Activated B cell treated with CpG ODN at 0.5 μM for 24 hours (primary cell): Measurements from ENCODE around the gene CEP70. TPM values are rescaled to one million over a fixed set of nuclear protein-coding genes. Genes with fewer than 3 reads are reported as not detected.

Experiments
- ATAC-seq: fragments of 200-7000 bp; cut with Tn5 transposase; one replicate; pipeline ENCODE4 v1.10.0; 2021; ENCODE audit warnings: low read depth, mild to moderate bottlenecking, moderate library complexity
- CTCF ChIA-PET: fragments of 350-600 bp; sonication (Branson Sonifier 250); formaldehyde crosslinking; loops from one replicate; lab custom pipeline; 2021; ENCODE audit warnings: antibody characterized with exemption; lab: Charles Lee
- POLR2A ChIA-PET: fragments of 350-600 bp; sonication (Branson Sonifier 250); formaldehyde crosslinking; loops from one replicate; lab custom pipeline; 2021; ENCODE audit warnings: antibody characterized with exemption; lab: Charles Lee
- DNase-seq: peaks from one replicate; pipeline ENCODE4 v3.0.0; 2022
- H3K27ac Mint-ChIP-seq: one replicate; pipeline ENCODE4 v1.8.0; 2020; ENCODE audit warnings: mixed read lengths
- H3K27me3 Mint-ChIP-seq: one replicate; pipeline ENCODE4 v1.8.0; 2021; ENCODE audit warnings: mixed read lengths
- H3K36me3 Mint-ChIP-seq: one replicate; pipeline ENCODE4 v1.8.0; 2021; ENCODE audit warnings: low read depth, mixed read lengths
- H3K4me1 Mint-ChIP-seq: one replicate; pipeline ENCODE4 v1.8.0; 2021; ENCODE audit warnings: mixed read lengths
- H3K4me3 Mint-ChIP-seq: one replicate; pipeline ENCODE4 v1.8.0; 2020; ENCODE audit warnings: mild to moderate bottlenecking, mixed read lengths
- H3K9me3 Mint-ChIP-seq: one replicate; pipeline ENCODE4 v1.8.0; 2020; ENCODE audit warnings: mixed read lengths
- intact Hi-C: fragments of 100-400 bp; cut with micrococcal nuclease; formaldehyde crosslinking; loops from one replicate; pipeline ENCODE4 v1.15.1; 2024
- total RNA-seq: library from RNA; stranded (reverse); gene quantifications from 2 replicates; pipeline ENCODE4 v1.2.3, GENCODE V29; 2022
- TF ChIP-seq, protein P1 (sequence below): fragments of 200-600 bp; IDR thresholded peaks from one replicate; pipeline ENCODE4 v1.8.0; 2022; ENCODE audit warnings: antibody characterized with exemption, mild to moderate bottlenecking

The CEP70 gene
- total RNA-seq, 1 donor from 2014 or later = 11.0 TPM

DNA sequence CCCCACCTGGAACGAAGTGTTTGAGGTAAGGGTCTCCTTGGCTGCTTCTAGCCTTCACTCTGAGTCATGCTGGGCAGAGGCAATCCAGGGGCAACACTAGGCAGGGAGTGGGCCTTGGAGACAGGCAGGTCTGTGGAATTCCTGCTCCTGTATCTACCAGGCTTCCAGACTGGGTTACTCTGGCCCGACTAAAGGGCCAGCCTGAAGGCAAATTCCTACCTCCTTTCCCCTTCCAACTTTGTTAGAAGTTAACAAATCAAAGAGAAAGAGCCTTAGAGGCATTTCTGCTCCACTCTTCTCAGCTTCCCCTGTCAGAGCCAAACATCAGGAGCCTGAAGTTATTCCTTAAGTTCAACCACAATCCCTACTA is 129.6 kb downstream of the CEP70 start:
- peaks cover 16% of the 10 kb centered on the region for H3K27me3 Mint-ChIP-seq
- no peak overlapping the region for H3K4me3 Mint-ChIP-seq
- H3K4me1 Mint-ChIP-seq = no peaks in the 10 kb centered on the region
- ChIA-PET POLR2A (no interaction called here), CTCF (no interaction called here)
- no peak overlapping the region for H3K27ac Mint-ChIP-seq
- intact Hi-C loops = no loop called here
- DNase-seq (no peak), ATAC-seq (no peak)
- TF ChIP-seq, protein P1, sequence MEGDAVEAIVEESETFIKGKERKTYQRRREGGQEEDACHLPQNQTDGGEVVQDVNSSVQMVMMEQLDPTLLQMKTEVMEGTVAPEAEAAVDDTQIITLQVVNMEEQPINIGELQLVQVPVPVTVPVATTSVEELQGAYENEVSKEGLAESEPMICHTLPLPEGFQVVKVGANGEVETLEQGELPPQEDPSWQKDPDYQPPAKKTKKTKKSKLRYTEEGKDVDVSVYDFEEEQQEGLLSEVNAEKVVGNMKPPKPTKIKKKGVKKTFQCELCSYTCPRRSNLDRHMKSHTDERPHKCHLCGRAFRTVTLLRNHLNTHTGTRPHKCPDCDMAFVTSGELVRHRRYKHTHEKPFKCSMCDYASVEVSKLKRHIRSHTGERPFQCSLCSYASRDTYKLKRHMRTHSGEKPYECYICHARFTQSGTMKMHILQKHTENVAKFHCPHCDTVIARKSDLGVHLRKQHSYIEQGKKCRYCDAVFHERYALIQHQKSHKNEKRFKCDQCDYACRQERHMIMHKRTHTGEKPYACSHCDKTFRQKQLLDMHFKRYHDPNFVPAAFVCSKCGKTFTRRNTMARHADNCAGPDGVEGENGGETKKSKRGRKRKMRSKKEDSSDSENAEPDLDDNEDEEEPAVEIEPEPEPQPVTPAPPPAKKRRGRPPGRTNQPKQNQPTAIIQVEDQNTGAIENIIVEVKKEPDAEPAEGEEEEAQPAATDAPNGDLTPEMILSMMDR = no peak
- H3K9me3 Mint-ChIP-seq = no peaks in the 10 kb centered on the region
- no peaks in the 10 kb centered on the region for H3K36me3 Mint-ChIP-seq

DNA sequence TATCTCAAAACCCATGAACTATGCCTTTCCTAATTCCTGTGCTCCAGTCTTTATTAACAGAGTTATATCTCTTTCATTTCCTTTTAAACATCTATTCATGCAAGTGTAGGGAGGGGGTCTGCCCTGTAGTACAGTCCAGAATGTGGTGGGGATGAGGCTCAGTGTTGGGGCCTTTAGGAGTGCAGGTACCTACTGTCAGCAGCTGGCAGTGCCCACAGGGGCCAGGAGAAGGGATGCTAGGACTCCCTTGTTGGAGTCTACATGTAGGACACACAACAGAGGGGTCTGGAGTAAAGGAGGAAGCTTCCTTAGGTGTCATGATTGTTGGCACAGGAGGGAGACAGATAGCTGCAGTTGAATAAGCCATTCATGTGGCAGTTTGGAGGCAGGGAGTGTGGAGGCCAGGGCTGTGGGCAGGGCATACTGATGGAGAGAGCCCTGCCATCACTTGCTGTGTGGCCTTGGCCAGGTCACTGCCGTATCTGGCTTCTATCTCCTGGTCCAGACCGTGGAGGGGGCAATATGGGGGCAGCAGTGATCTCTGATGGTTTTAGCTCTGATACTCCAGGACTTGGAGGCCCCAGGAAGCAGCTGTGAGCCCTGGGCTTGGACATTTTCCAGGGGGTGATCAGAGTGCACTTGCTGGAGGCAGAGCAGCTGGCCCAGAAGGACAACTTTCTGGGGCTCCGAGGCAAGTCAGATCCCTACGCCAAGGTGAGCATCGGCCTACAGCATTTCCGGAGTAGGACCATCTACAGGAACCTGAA is 130.2 kb downstream of the CEP70 start:
- Mint-ChIP-seq H3K4me3 (no peak overlapping the region), H3K9me3 (no peaks in the 10 kb centered on the region), H3K36me3 (no peaks in the 10 kb centered on the region), H3K27ac (no peak overlapping the region), H3K4me1 (no peaks in the 10 kb centered on the region), H3K27me3 (peaks cover 16% of the 10 kb centered on the region)
- ChIA-PET POLR2A (no interaction called here), CTCF (no interaction called here)
- intact Hi-C loops = no loop called here
- DNase-seq (no peak), ATAC-seq (no peak)
- TF ChIP-seq, protein P1 = no peak

DNA sequence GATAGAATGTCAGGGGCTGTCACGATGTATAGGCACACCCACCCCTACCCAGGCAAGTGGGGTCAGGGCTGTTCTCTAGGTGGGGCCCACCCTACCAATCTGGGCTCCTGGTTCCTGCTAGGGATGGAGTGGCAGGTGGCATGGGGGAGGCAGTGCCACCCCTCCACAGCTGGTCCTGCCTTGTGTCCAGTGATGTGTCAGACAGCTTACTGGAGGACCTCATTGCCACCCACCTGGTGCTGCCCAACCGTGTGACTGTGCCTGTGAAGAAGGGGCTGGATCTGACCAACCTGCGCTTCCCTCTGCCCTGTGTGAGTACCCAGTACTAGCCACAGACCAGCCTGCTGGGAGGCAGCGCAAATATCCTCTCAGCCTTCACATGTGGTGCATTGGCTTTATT is 132.2 kb downstream of the CEP70 start:
- DNase-seq (no peak), ATAC-seq (no peak)
- Mint-ChIP-seq H3K4me3 (no peak overlapping the region), H3K27me3 (peaks cover 14% of the 10 kb centered on the region), H3K4me1 (no peaks in the 10 kb centered on the region), H3K36me3 (no peaks in the 10 kb centered on the region), H3K27ac (no peak overlapping the region), H3K9me3 (no peaks in the 10 kb centered on the region)
- intact Hi-C loops = no loop called here
- ChIA-PET POLR2A (no interaction called here), CTCF (no interaction called here)
- TF ChIP-seq, protein P1 = no peak

DNA sequence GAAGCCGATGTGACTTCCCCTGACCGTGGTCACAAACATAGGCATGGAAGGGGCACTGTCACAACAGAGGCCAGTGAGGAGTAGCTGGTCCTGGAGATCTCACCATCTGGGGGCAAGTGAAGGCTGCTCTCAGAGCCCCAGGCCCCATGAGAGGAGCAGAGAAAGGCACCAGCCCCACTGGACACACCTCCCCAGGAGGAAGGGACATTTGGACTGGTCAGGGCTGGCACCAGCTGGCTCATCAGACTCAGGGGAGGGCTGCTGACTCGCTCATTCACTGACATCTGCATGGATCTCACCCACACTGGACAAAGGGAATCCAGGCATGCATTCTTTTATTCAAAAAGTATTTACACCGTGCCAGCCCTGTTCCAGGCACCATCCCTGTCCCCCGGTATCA is 132.8 kb downstream of the CEP70 start:
- ChIA-PET POLR2A (no interaction called here), CTCF (no interaction called here)
- ATAC-seq (no peak), DNase-seq (no peak)
- no peak overlapping the region for H3K27ac Mint-ChIP-seq
- no peak overlapping the region for H3K4me3 Mint-ChIP-seq
- H3K36me3 Mint-ChIP-seq = no peaks in the 10 kb centered on the region
- no peaks in the 10 kb centered on the region for H3K9me3 Mint-ChIP-seq
- H3K27me3 Mint-ChIP-seq = peaks cover 9% of the 10 kb centered on the region
- TF ChIP-seq, protein P1 = no peak
- intact Hi-C loops = no loop called here
- H3K4me1 Mint-ChIP-seq = no peaks in the 10 kb centered on the region

DNA sequence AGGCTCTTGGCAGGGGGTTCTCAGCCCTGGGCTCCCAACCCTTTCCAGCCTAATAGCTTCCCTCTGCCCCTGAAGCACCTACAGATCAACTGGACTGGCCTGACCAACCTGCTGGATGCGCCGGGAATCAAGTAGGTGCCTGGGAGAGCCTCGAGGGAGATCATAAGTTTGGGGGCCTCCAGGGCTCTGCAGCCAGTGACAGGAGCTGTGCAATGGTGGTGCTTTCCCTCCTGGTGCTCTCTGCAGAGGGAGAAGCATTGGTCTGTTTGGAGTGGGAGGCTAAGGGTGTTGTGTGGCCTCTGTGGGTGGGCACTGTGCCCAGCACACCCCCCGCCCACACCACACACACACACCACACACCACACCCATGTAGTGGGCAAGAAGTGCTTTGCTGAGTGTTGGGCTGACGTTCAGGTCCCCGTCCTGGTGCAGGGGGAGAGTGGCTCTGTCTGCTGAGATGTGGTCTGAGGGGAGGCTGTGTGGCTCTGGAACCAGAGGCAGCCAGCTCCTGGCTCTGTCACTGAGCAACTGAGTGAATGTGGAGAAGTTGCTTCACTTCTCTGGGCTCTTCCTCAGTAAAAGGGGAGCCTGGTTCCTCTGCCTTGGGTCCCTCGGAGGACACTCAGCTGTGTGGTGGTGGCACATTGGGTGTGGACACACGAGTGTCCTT is 133.4 kb downstream of the CEP70 start:
- CTCF ChIA-PET = no interaction called here
- intact Hi-C loops = no loop called here
- Mint-ChIP-seq H3K27ac (no peak overlapping the region), H3K4me1 (no peaks in the 10 kb centered on the region), H3K9me3 (no peaks in the 10 kb centered on the region), H3K36me3 (no peaks in the 10 kb centered on the region), H3K4me3 (no peak overlapping the region), H3K27me3 (peaks cover 9% of the 10 kb centered on the region)
- POLR2A ChIA-PET = no interaction called here
- no peak for ATAC-seq
- DNase-seq = no peak
- TF ChIP-seq, protein P1 = no peak
